H9 (cell line): ENCODE results near the gene HEPH. TPM values are rescaled to one million over a fixed set of nuclear protein-coding genes. Genes with fewer than 3 reads are reported as not detected.

Experiments used
- DNase-seq: peaks from one replicate; pipeline ENCODE4 v3.0.0-alpha.2; 2017
- H2AFZ ChIP-seq: one replicate; pipeline ENCODE4 v1.6.1; 2013; ENCODE audit warnings: mild to moderate bottlenecking, low read length, control low read depth, moderate library complexity
- H2AK5ac ChIP-seq: 2 replicates; pipeline ENCODE4 v1.6.1; 2013; ENCODE audit warnings: low read length, control low read depth, mixed read lengths; ENCODE audit not compliant: insufficient read length
- H2BK120ac ChIP-seq: one replicate; pipeline ENCODE4 v1.6.1; 2013; ENCODE audit warnings: low read depth, mild to moderate bottlenecking, low read length, control low read depth, inconsistent platforms; ENCODE audit not compliant: poor library complexity, severe bottlenecking
- H2BK12ac ChIP-seq: 2 replicates; pipeline ENCODE4 v1.6.1; 2013; ENCODE audit warnings: low read length, control low read depth, mixed read lengths, low read depth; ENCODE audit not compliant: insufficient read length
- H2BK15ac ChIP-seq: 2 replicates; pipeline ENCODE4 v1.6.1; 2013; ENCODE audit warnings: low read depth, low read length, control low read depth
- H2BK20ac ChIP-seq: one replicate; pipeline ENCODE4 v1.6.1; 2013; ENCODE audit warnings: low read depth, mild to moderate bottlenecking, low read length, control low read depth, inconsistent platforms; ENCODE audit not compliant: poor library complexity, severe bottlenecking
- H2BK5ac ChIP-seq: 2 replicates; pipeline ENCODE4 v1.6.1; 2013; ENCODE audit warnings: low read length, control low read depth, mixed read lengths; ENCODE audit not compliant: insufficient read length
- H3K14ac ChIP-seq: 2 replicates; pipeline ENCODE4 v1.6.1; 2013; ENCODE audit warnings: low read length, control low read depth; ENCODE audit not compliant: insufficient read depth
- H3K18ac ChIP-seq: 2 replicates; pipeline ENCODE4 v1.6.1; 2013; ENCODE audit warnings: low read depth, mild to moderate bottlenecking, mixed read lengths, low read length, control low read depth; ENCODE audit not compliant: insufficient read length
- H3K23ac ChIP-seq: 2 replicates; pipeline ENCODE4 v1.6.1; 2013; ENCODE audit warnings: low read length, control low read depth, mixed read lengths, low read depth; ENCODE audit not compliant: insufficient read length
- H3K23me2 ChIP-seq: 2 replicates; pipeline ENCODE4 v1.6.1; 2013; ENCODE audit warnings: low read depth, mild to moderate bottlenecking, mixed read lengths, low read length, control low read depth; ENCODE audit not compliant: insufficient read length, poor library complexity, severe bottlenecking
- H3K27ac ChIP-seq: 2 replicates; pipeline ENCODE4 v1.5.1; 2013; ENCODE audit warnings: low read length, control low read depth, mixed read lengths, low read depth; ENCODE audit not compliant: insufficient read length
- H3K27me3 ChIP-seq: 2 replicates; pipeline ENCODE4 v1.6.1; 2013; ENCODE audit warnings: low read length, control low read depth, inconsistent platforms; ENCODE audit not compliant: insufficient read depth
- H3K4ac ChIP-seq: 2 replicates; pipeline ENCODE4 v1.6.1; 2013; ENCODE audit warnings: low read depth, mild to moderate bottlenecking, control low read depth, inconsistent platforms, low read length, moderate library complexity
- H3K4me1 ChIP-seq: 2 replicates; pipeline ENCODE4 v1.6.1; 2013; ENCODE audit warnings: low read length, control low read depth, inconsistent platforms; ENCODE audit not compliant: insufficient read depth
- H3K4me2 ChIP-seq: 2 replicates; pipeline ENCODE4 v1.6.1; 2013; ENCODE audit warnings: low read length, control low read depth, mixed read lengths; ENCODE audit not compliant: insufficient read length, insufficient read depth
- H3K56ac ChIP-seq: 2 replicates; pipeline ENCODE4 v1.6.1; 2013; ENCODE audit warnings: low read depth, mild to moderate bottlenecking, mixed read lengths, low read length, control low read depth; ENCODE audit not compliant: insufficient read length
- H3K79me1 ChIP-seq: 2 replicates; pipeline ENCODE4 v1.6.1; 2013; ENCODE audit warnings: low read depth, mild to moderate bottlenecking, moderate library complexity, low read length, control low read depth, inconsistent platforms; ENCODE audit not compliant: insufficient read depth, poor library complexity, severe bottlenecking
- H3K79me2 ChIP-seq: 2 replicates; pipeline ENCODE4 v1.6.1; 2013; ENCODE audit warnings: low read length, control low read depth, inconsistent platforms; ENCODE audit not compliant: insufficient read depth
- H3K9ac ChIP-seq: 2 replicates; pipeline ENCODE4 v1.6.1; 2013; ENCODE audit warnings: low read length, control low read depth, mixed read lengths; ENCODE audit not compliant: insufficient read length; ENCODE audit errors: extremely low read depth
- H3K9me3 ChIP-seq: one replicate; pipeline ENCODE4 v1.6.1; 2013; ENCODE audit warnings: low read depth, low read length, inconsistent platforms; ENCODE audit not compliant: control insufficient read depth
- H3T11ph ChIP-seq: one replicate; pipeline ENCODE4 v1.6.1; 2013; ENCODE audit warnings: mild to moderate bottlenecking, low read length, control low read depth, inconsistent platforms
- H4K20me1 ChIP-seq: one replicate; pipeline ENCODE4 v1.6.1; 2013; ENCODE audit not compliant: control insufficient read depth, insufficient read length, insufficient read depth
- H4K5ac ChIP-seq: 2 replicates; pipeline ENCODE4 v1.6.1; 2013; ENCODE audit warnings: low read depth, mild to moderate bottlenecking, mixed read lengths, low read length, control low read depth; ENCODE audit not compliant: insufficient read length
- H4K8ac ChIP-seq: replicated peaks from 2 replicates; pipeline ENCODE4 v1.6.1; 2013; ENCODE audit warnings: low read length, control low read depth, mixed read lengths, low read depth; ENCODE audit not compliant: insufficient read length
- H4K91ac ChIP-seq: 2 replicates; pipeline ENCODE4 v1.6.1; 2013; ENCODE audit warnings: low read depth, mild to moderate bottlenecking, moderate library complexity, mixed read lengths, low read length, control low read depth; ENCODE audit not compliant: insufficient read length
- H3K27ac Mint-ChIP-seq, 3 experiments: 2 replicates in 2 of 3; 3 replicates in 1 of 3; pipeline ENCODE4 v1.8.0; 2020 to 2021; ENCODE audit warnings: mixed read lengths in 3 of 3, mild to moderate bottlenecking in 1 of 3, moderate library complexity in 1 of 3
- H3K27me3 Mint-ChIP-seq: 2 replicates; pipeline ENCODE4 v1.8.0; 2021; ENCODE audit warnings: low read depth, mild to moderate bottlenecking, moderate library complexity, mixed read lengths
- H3K36me3 Mint-ChIP-seq, 3 experiments: 2 replicates in 2 of 3; 3 replicates in 1 of 3; pipeline ENCODE4 v1.8.0; 2020 to 2021; ENCODE audit warnings: low read depth in 3 of 3, mixed read lengths in 3 of 3; ENCODE audit not compliant: insufficient read depth in 1 of 3
- H3K4me1 Mint-ChIP-seq, 2 experiments: 2 replicates each; pipeline ENCODE4 v1.8.0; 2020; ENCODE audit warnings: mixed read lengths in 2 of 2
- H3K4me3 Mint-ChIP-seq, 2 experiments: 2 replicates in 1 of 2; 3 replicates in 1 of 2; pipeline ENCODE4 v1.8.0; 2020 to 2021; ENCODE audit warnings: mild to moderate bottlenecking in 2 of 2, mixed read lengths in 2 of 2, moderate library complexity in 1 of 2
- H3K9me3 Mint-ChIP-seq, 2 experiments: 2 replicates in 1 of 2; 3 replicates in 1 of 2; pipeline ENCODE4 v1.8.0; 2020; ENCODE audit warnings: mild to moderate bottlenecking in 2 of 2, mixed read lengths in 2 of 2, moderate library complexity in 1 of 2
- WGBS: extraction: QIAGEN DNeasy Blood & Tissue Kit; methylation state at CpG from one replicate; pipeline ENCODE4 v1.1.7; 2013; ENCODE audit warnings: missing lambda C conversion rate, low lambda C conversion rate, mixed read lengths; ENCODE audit not compliant: insufficient read length; ENCODE audit errors: extremely low coverage; 5-methylcytosine and 5-hydroxymethylcytosine counted together
- total RNA-seq: library from RNA; stranded (reverse); gene quantifications from 2 replicates; pipeline ENCODE4 v1.2.1, GENCODE V29; 2021
- TF ChIP-seq, protein P1 (sequence below): fragments of 200-600 bp; sonication (generic); conservative IDR thresholded peaks from 3 replicates; pipeline ENCODE4 v1.8.0; 2021; ENCODE audit warnings: antibody characterized with exemption, mild to moderate bottlenecking

Gene HEPH
- total RNA-seq, 1 experiment from 2014 or later: 60.6 TPM

DNA sequence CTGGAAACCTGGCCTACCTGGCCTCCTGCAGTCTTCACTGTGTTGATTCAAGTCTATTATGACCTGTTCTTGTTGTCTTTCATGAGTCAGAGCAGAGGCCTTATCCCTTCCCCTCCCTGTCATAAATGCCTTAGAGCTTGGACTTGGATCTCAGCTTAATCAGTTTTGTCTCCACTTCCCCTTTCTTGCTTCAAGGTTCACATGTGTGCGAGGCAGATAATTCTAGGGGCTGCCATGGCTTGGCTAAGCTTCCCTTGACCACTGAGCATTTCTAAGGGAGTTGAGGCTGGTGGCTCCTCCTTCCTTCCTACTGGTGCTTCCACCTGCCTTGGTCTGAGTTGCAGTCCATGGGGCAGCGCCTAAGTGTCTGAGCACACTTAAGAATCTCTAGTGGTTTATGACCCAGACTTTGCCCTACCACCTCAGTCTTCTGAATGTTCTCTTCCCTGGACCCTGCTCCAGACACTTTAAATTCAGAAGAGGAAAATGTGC, 1.7 kb upstream of the HEPH start:
- Histone ChIP-seq H4K20me1 (no peaks in the 10 kb centered on the region), H3T11ph (no peak overlapping the region), H4K91ac (no peak overlapping the region), H2AK5ac (no peak overlapping the region), H3K56ac (no peak overlapping the region), H3K14ac (no peak overlapping the region), H3K4me1 (no peaks in the 10 kb centered on the region), H4K5ac (no peak overlapping the region), H3K4me2 (no peak overlapping the region), H2AFZ (no peak overlapping the region), H2BK12ac (no peak overlapping the region), H3K79me2 (peaks cover 2% of the 10 kb centered on the region; the same call in 1 of the 2 replicates), H3K23me2 (no peaks in the 10 kb centered on the region), H2BK15ac (no peak overlapping the region), H2BK20ac (no peak overlapping the region), H3K23ac (no peak overlapping the region), H3K18ac (no peak overlapping the region), H2BK120ac (no peak overlapping the region), H3K79me1 (no peaks in the 10 kb centered on the region), H3K27me3 (no peaks in the 10 kb centered on the region; the same call in 1 of the 2 replicates), H3K9me3 (peaks cover 36% of the 10 kb centered on the region), H3K27ac (no peak overlapping the region), H2BK5ac (no peak overlapping the region), H3K9ac (no peak overlapping the region), H4K8ac (no peak overlapping the region), H3K4ac (no peak overlapping the region)
- Mint-ChIP-seq H3K27ac (no peak overlapping the region), H3K27me3 (no peaks in the 10 kb centered on the region; the same call in 1 of the 2 replicates), H3K4me3 (no peak overlapping the region), H3K4me1 (peaks cover 6% of the 10 kb centered on the region in 2 experiments; a peak in 2 of 4 replicates), H3K36me3 (peaks cover 0 to 6% (median 2%) of the 10 kb centered on the region in 3 experiments; a peak in 2 of 7 replicates), H3K9me3 (peaks cover 58 to 69% of the 10 kb centered on the region in 2 experiments)
- no CpG with 5 or more reads among the region's 2 CpGs for WGBS
- TF ChIP-seq, protein P1, sequence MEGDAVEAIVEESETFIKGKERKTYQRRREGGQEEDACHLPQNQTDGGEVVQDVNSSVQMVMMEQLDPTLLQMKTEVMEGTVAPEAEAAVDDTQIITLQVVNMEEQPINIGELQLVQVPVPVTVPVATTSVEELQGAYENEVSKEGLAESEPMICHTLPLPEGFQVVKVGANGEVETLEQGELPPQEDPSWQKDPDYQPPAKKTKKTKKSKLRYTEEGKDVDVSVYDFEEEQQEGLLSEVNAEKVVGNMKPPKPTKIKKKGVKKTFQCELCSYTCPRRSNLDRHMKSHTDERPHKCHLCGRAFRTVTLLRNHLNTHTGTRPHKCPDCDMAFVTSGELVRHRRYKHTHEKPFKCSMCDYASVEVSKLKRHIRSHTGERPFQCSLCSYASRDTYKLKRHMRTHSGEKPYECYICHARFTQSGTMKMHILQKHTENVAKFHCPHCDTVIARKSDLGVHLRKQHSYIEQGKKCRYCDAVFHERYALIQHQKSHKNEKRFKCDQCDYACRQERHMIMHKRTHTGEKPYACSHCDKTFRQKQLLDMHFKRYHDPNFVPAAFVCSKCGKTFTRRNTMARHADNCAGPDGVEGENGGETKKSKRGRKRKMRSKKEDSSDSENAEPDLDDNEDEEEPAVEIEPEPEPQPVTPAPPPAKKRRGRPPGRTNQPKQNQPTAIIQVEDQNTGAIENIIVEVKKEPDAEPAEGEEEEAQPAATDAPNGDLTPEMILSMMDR: no peak
- DNase-seq: no peak
